HEK293 (cell line): ENCODE data around the gene PDE4B.

Source experiments
- CTCF ChIA-PET: fragments of 350-600 bp; formaldehyde crosslinking; extraction: SDS; loops from one replicate; lab custom pipeline; 2021; ENCODE audit warnings: antibody characterized with exemption; lab: Yijun Ruan, JAX
- POLR2A ChIA-PET: fragments of 300-600 bp; formaldehyde crosslinking; extraction: SDS; loops from one replicate; lab custom pipeline; 2020; ENCODE audit warnings: antibody characterized with exemption, inconsistent platforms; lab: Yijun Ruan, JAX
- H3K27ac ChIP-seq: fragments of 200-500 bp; sonication (Bioruptor generic); 2 replicates; pipeline ENCODE4 v1.5.1; 2014; ENCODE audit warnings: low read depth, low read length, control low read depth, inconsistent platforms; ENCODE audit errors: extremely low read depth
- H3K36me3 ChIP-seq, 2 experiments: fragments of 200-500 bp in 1 of 2; sonication (Bioruptor generic) in 1 of 2; 1 replicate in 1 of 2; 2 replicates in 1 of 2; pipeline ENCODE4 v1.5.1; 2014 to 2017; ENCODE audit warnings: inconsistent platforms in 2 of 2, low read length in 2 of 2; ENCODE audit not compliant: control insufficient read depth in 2 of 2, insufficient read depth in 1 of 2
- H3K4me1 ChIP-seq: fragments of 200-500 bp; sonication (Bioruptor generic); 2 replicates; pipeline ENCODE4 v1.5.1; 2014; ENCODE audit warnings: mild to moderate bottlenecking, low read length, inconsistent platforms; ENCODE audit not compliant: control insufficient read depth, insufficient read depth
- H3K4me3 ChIP-seq: 2 replicates; pipeline ENCODE4 v1.5.1; 2011; ENCODE audit warnings: low read depth, mild to moderate bottlenecking, control low read depth, low read length, moderate library complexity
- H3K9me3 ChIP-seq: fragments of 200-500 bp; sonication (Bioruptor generic); 2 replicates; pipeline ENCODE4 v1.5.1; 2014; ENCODE audit warnings: low read depth, low read length, inconsistent platforms; ENCODE audit not compliant: control insufficient read depth, insufficient read depth
- HOXD13 ChIP-seq: sonication (generic); formaldehyde crosslinking; IDR thresholded peaks from 2 replicates; pipeline ENCODE4 v1.8.0; 2022; ENCODE audit warnings: missing genetic modification reagents, borderline replicate concordance
- KLF9 ChIP-seq: fragments of 450-650 bp; formaldehyde crosslinking; IDR thresholded peaks from 2 replicates; pipeline ENCODE4 v1.5.1; 2016; ENCODE audit warnings: missing biosample characterization, missing genetic modification characterization, low read depth
- SETDB1 ChIP-seq: IDR thresholded peaks from one replicate; pipeline ENCODE4 v1.6.1; 2017; ENCODE audit warnings: mild to moderate bottlenecking, low read length, moderate library complexity, mixed read lengths; ENCODE audit not compliant: insufficient read length
- SP7 ChIP-seq: fragments of 450-650 bp; formaldehyde crosslinking; IDR thresholded peaks from 2 replicates; pipeline ENCODE4 v1.5.1; 2016; ENCODE audit warnings: missing biosample characterization, missing genetic modification characterization
- TRIM28 ChIP-seq: IDR thresholded peaks from 2 replicates; pipeline ENCODE4 v1.6.1; 2011; ENCODE audit warnings: low read length, control low read depth, borderline replicate concordance
- YY1 ChIP-seq: fragments of 450-650 bp; formaldehyde crosslinking; IDR thresholded peaks from 2 replicates; pipeline ENCODE4 v1.5.1; 2018; ENCODE audit warnings: missing biosample characterization, missing genetic modification characterization
- ZBTB20 ChIP-seq: fragments of 450-650 bp; formaldehyde crosslinking; IDR thresholded peaks from 2 replicates; pipeline ENCODE4 v1.5.1; 2016; ENCODE audit warnings: missing biosample characterization, missing genetic modification characterization
- ZBTB44 ChIP-seq: fragments of 450-650 bp; IDR thresholded peaks from 2 replicates; pipeline ENCODE4 v1.5.1; 2018; ENCODE audit warnings: missing biosample characterization, mild to moderate bottlenecking, missing genetic modification characterization
- ZBTB48 ChIP-seq: fragments of 450-650 bp; formaldehyde crosslinking; IDR thresholded peaks from 2 replicates; pipeline ENCODE4 v1.5.1; 2016; ENCODE audit warnings: missing biosample characterization, missing genetic modification characterization
- ZFP69B ChIP-seq: fragments of 450-650 bp; formaldehyde crosslinking; IDR thresholded peaks from 2 replicates; pipeline ENCODE4 v1.5.1; 2016; ENCODE audit warnings: missing biosample characterization, missing genetic modification characterization
- ZNF132 ChIP-seq: fragments of 450-650 bp; formaldehyde crosslinking; IDR thresholded peaks from 2 replicates; pipeline ENCODE4 v1.5.1; 2017; ENCODE audit warnings: missing biosample characterization, missing genetic modification characterization, borderline replicate concordance
- ZNF133 ChIP-seq: fragments of 450-650 bp; formaldehyde crosslinking; IDR thresholded peaks from 2 replicates; pipeline ENCODE4 v1.5.1; 2016; ENCODE audit warnings: missing biosample characterization, missing genetic modification characterization
- ZNF2 ChIP-seq: fragments of 450-650 bp; formaldehyde crosslinking; IDR thresholded peaks from 2 replicates; pipeline ENCODE4 v1.5.1; 2016; ENCODE audit warnings: missing biosample characterization, missing genetic modification characterization
- ZNF239 ChIP-seq: fragments of 450-650 bp; formaldehyde crosslinking; IDR thresholded peaks from 2 replicates; pipeline ENCODE4 v1.5.1; 2016; ENCODE audit warnings: missing biosample characterization, missing genetic modification characterization
- ZNF266 ChIP-seq: fragments of 450-650 bp; formaldehyde crosslinking; IDR thresholded peaks from 2 replicates; pipeline ENCODE4 v1.5.1; 2016; ENCODE audit warnings: missing biosample characterization, missing genetic modification characterization, low read depth
- ZNF48 ChIP-seq: fragments of 450-650 bp; formaldehyde crosslinking; IDR thresholded peaks from 2 replicates; pipeline ENCODE4 v1.5.1; 2016; ENCODE audit warnings: missing biosample characterization, missing genetic modification characterization
- ZNF501 ChIP-seq: fragments of 450-650 bp; formaldehyde crosslinking; IDR thresholded peaks from 2 replicates; pipeline ENCODE4 v1.5.1; 2016; ENCODE audit warnings: missing biosample characterization, missing genetic modification characterization
- ZNF514 ChIP-seq: fragments of 450-650 bp; formaldehyde crosslinking; IDR thresholded peaks from 2 replicates; pipeline ENCODE4 v1.5.1; 2016; ENCODE audit warnings: missing biosample characterization, missing genetic modification characterization
- ZNF521 ChIP-seq: fragments of 450-650 bp; formaldehyde crosslinking; IDR thresholded peaks from 2 replicates; pipeline ENCODE4 v1.5.1; 2017; ENCODE audit warnings: missing biosample characterization, mild to moderate bottlenecking, missing genetic modification characterization
- ZNF585B ChIP-seq: fragments of 450-650 bp; formaldehyde crosslinking; IDR thresholded peaks from 2 replicates; pipeline ENCODE4 v1.5.1; 2016; ENCODE audit warnings: missing biosample characterization, missing genetic modification characterization
- ZNF654 ChIP-seq: fragments of 450-650 bp; formaldehyde crosslinking; IDR thresholded peaks from 2 replicates; pipeline ENCODE4 v1.5.1; 2016; ENCODE audit warnings: low read depth, missing biosample characterization, missing genetic modification characterization
- ZNF704 ChIP-seq: fragments of 450-650 bp; formaldehyde crosslinking; IDR thresholded peaks from 2 replicates; pipeline ENCODE4 v1.5.1; 2016; ENCODE audit warnings: missing biosample characterization, missing genetic modification characterization
- ZNF707 ChIP-seq: fragments of 450-650 bp; formaldehyde crosslinking; IDR thresholded peaks from 2 replicates; pipeline ENCODE4 v1.5.1; 2016; ENCODE audit warnings: missing biosample characterization, missing genetic modification characterization
- ZSCAN30 ChIP-seq: fragments of 450-650 bp; IDR thresholded peaks from 2 replicates; pipeline ENCODE4 v1.5.1; 2018; ENCODE audit warnings: missing biosample characterization, mild to moderate bottlenecking, missing genetic modification characterization, moderate library complexity
- ZXDB ChIP-seq: fragments of 450-650 bp; formaldehyde crosslinking; IDR thresholded peaks from 2 replicates; pipeline ENCODE4 v1.5.1; 2016; ENCODE audit warnings: missing biosample characterization, missing genetic modification characterization
- TF ChIP-seq, protein P1 (sequence below): fragments of 450-650 bp; formaldehyde crosslinking; IDR thresholded peaks from 2 replicates; pipeline ENCODE4 v1.5.1; 2016; ENCODE audit warnings: missing biosample characterization, missing genetic modification characterization

PDE4B gene

GRCh38 chr1:65744731-65745130, 48.0 kb upstream of the PDE4B start:
- ChIA-PET CTCF (no interaction called here), POLR2A (no interaction called here)
- no peaks in the 10 kb centered on the region for H3K36me3 ChIP-seq
- H3K4me3 ChIP-seq: no peak overlapping the region
- 0 out of 2 replicates have a peak, but pooled peaks cover 2% of the 10 kb centered on the region for H3K9me3 ChIP-seq
- TF ChIP-seq ZSCAN30 (tag by site-specific recombination) (no peak), ZNF707 (tag by site-specific recombination) (no peak), ZNF585B (tag by site-specific recombination) (peak; percentile 97), SP7 (tag by site-specific recombination) (no peak), ZNF2 (tag by site-specific recombination) (no peak), TRIM28 (peak; percentile 89; the same call in 1 of the 2 replicates), SETDB1 (peak; percentile 89)
- no peaks in the 10 kb centered on the region for H3K4me1 ChIP-seq
- no peak overlapping the region for H3K27ac ChIP-seq

DNA sequence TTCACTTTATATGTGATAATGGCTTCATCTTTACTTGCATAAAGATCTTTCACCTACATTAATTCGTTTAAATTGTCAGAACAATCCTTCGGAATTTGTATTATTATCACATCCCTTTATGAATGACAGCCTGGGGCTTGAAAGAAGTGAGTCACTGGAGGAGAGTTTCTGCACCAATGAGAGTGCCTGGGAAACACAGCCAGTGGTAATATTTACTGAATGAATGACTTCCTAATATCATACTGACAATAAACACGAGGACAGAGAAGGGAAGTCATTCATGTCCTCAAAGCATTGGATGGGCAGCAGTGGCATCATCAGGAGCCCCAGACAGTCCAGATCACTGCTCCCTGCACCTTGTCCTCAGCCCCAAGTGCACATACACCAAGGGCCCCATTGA, 40.7 kb upstream of the PDE4B start:
- TF ChIP-seq ZNF514 (tag by site-specific recombination) (no peak), ZNF266 (no peak), ZNF133 (no peak), ZNF501 (no peak), ZBTB48 (tag by site-specific recombination) (no peak), ZFP69B (tag by site-specific recombination) (no peak), ZBTB44 (tag by site-specific recombination) (no peak), ZNF704 (tag by site-specific recombination) (no peak), HOXD13 (CRISPR knock-in tag) (no peak), ZNF707 (tag by site-specific recombination) (no peak), ZNF654 (tag by site-specific recombination) (no peak), KLF9 (no peak), YY1 (tag by site-specific recombination) (no peak), ZNF48 (tag by site-specific recombination) (no peak), ZNF521 (tag by site-specific recombination) (no peak), ZNF239 (no peak), ZXDB (no peak), ZNF132 (tag by site-specific recombination) (no peak), ZBTB20 (tag by site-specific recombination) (no peak)
- TF ChIP-seq, protein P1, sequence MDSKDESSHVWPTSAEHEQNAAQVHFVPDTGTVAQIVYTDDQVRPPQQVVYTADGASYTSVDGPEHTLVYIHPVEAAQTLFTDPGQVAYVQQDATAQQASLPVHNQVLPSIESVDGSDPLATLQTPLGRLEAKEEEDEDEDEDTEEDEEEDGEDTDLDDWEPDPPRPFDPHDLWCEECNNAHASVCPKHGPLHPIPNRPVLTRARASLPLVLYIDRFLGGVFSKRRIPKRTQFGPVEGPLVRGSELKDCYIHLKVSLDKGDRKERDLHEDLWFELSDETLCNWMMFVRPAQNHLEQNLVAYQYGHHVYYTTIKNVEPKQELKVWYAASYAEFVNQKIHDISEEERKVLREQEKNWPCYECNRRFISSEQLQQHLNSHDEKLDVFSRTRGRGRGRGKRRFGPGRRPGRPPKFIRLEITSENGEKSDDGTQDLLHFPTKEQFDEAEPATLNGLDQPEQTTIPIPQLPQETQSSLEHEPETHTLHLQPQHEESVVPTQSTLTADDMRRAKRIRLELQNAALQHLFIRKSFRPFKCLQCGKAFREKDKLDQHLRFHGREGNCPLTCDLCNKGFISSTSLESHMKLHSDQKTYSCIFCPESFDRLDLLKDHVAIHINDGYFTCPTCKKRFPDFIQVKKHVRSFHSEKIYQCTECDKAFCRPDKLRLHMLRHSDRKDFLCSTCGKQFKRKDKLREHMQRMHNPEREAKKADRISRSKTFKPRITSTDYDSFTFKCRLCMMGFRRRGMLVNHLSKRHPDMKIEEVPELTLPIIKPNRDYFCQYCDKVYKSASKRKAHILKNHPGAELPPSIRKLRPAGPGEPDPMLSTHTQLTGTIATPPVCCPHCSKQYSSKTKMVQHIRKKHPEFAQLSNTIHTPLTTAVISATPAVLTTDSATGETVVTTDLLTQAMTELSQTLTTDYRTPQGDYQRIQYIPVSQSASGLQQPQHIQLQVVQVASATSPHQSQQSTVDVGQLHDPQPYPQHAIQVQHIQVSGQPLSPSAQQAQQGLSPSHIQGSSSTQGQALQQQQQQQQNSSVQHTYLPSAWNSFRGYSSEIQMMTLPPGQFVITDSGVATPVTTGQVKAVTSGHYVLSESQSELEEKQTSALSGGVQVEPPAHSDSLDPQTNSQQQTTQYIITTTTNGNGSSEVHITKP (tag by site-specific recombination): no peak
- peaks cover 2% of the 10 kb centered on the region; the same call in 1 of the 2 replicates for H3K4me1 ChIP-seq
- no peaks in the 10 kb centered on the region for H3K9me3 ChIP-seq
- H3K36me3 ChIP-seq: no peaks in the 10 kb centered on the region
- CTCF ChIA-PET: interaction anchor here (0.6 kb wide), 1 partner anchor 31 kb away, joined by 3 read pairs; no protein-coding TSS in a partner anchor
- no peak overlapping the region for H3K4me3 ChIP-seq
- no peak overlapping the region for H3K27ac ChIP-seq
- POLR2A ChIA-PET: no interaction called here
